HG02642 (cell line): Measurements from ENCODE around the gene EIF3B.

Experiments used
- ATAC-seq: cut with Tn5 transposase; IDR thresholded peaks from one replicate; pipeline ENCODE4 v1.9.1; 2021; ENCODE audit warnings: mild to moderate bottlenecking; ENCODE audit not compliant: unreplicated experiment, poor library complexity

The EIF3B gene

DNA sequence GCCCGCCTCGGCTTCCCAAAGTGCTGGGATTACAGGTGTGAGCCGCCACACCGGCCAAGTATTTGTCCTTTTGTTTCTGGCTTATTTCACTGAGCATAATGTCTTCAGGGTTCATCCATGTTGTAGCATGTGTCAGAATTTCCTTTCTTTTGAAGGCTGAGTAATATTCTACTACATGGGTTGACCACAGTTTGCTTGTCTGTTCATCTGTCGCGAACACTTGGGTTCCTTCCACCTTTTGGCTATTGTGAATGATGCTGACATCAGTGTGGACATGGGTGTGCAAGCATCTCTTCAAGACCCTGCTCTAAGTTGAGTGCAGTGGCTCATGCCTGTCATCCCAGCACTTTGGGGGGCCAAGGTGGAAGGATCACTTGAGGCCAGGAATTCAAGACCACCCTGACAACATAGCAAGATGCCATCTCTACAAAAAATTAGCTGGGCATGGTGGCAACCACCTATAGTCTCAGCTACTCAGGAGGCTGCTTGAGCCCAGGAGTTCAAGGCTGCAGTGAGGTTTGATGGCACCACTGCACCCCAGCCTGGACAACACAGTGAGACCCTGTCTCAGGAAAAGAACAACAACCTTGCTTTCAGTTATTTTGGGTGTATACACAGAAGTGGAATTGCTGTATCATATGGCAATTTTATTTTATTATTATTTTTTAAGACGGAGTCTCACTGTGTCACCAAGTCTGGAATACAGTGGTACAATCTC is 65.7 kb downstream of the EIF3B start:
- no peak for ATAC-seq

DNA sequence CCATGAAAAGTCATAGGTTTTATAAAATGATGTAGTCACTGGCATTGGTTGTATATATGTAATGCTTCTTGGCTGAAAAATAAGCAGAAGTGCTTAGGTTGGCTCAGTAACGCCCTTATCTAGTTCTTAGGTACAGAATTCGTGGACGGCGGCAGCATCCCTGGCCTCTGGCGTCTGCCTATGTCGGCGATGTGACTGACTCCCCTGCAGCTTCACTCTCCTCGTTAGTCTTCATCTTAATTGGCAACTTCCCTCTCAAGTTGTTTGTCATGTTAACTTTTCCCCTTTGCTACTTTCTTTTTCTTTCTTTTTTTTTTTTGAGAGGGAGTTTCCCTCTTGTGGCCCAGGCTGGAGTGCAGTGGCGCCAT is 67.3 kb downstream of the EIF3B start:
- ATAC-seq, result no peak

DNA sequence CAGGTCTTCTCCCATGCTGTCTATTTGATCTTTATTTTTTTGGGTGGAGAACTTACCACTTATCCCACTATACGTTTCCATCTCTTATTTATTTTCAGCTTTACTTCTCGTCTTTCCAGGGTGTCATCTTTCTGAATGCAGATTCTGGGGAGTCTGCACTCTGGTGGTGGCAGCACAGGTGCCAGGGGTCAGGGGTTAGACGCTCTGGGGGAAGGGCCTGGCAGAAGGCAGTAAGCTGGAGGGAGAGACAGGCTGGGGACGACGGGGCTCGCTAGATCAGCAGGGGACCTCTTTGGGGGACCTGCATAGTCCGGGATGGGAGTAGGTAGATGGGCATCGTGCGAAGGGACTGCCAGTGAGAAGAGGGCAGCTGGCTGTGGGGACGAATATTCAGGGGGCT is 71.1 kb downstream of the EIF3B start:
- no peak for ATAC-seq
